ENCODE measurements around the gene TARS1.

GRCh38 chr5:33409435-33410170, 31.2 kb upstream of the TARS1 start:
- TF ChIP-seq CTCF (IDR thresholded peaks at IDR 0.05) (no peak), EP300 (IDR thresholded peaks at IDR 0.05) (no peak), POLR2A (IDR thresholded peaks at IDR 0.05) (no peak), POLR2AphosphoS5 (IDR thresholded peaks at IDR 0.05) (no peak)
